HG02970 (cell line): ENCODE results near the gene ATP7B.
"Not testable (repeated sequence)": the region's sequence is repeated elsewhere in the genome, so short reads cannot be mapped to it uniquely, and the experiment has no call there.

Experiments used
- ATAC-seq: cut with Tn5 transposase; IDR thresholded peaks from one replicate; pipeline ENCODE4 v1.9.1; 2021; ENCODE audit warnings: mild to moderate bottlenecking, moderate library complexity, moderate number of reproducible peaks; ENCODE audit not compliant: unreplicated experiment, low FRiP score

Gene ATP7B

GRCh38 chr13:52010890-52011631, at the start of gene ATP7B:
Gene ATP7B, minus strand, starts transcription at chr13:52011450. Its CDS starts 113 bp downstream, at chr13:52011337.
- ATAC-seq = no peak

- ATAC-seq = no peak
Measured at GRCh38 chr13:52053460-52053859, 42.2 kb upstream of the ATP7B start.

- ATAC-seq = no peak
Measured at GRCh38 chr13:52051400-52051799, 40.1 kb upstream of the ATP7B start.

GRCh38 chr13:52048516-52048915, 37.3 kb upstream of the ATP7B start:
- no peak for ATAC-seq

- ATAC-seq = no peak
Measured at GRCh38 chr13:52047463-52047862, 36.2 kb upstream of the ATP7B start.

GRCh38 chr13:52043675-52044074, 32.4 kb upstream of the ATP7B start:
- ATAC-seq = no peak

- ATAC-seq = no peak
Measured at GRCh38 chr13:52036037-52036436, 24.8 kb upstream of the ATP7B start.

GRCh38 chr13:52034616-52035226, 23.5 kb upstream of the ATP7B start:
- ATAC-seq = no peak

- no peak for ATAC-seq
Measured at GRCh38 chr13:52033039-52033438, 21.8 kb upstream of the ATP7B start.

GRCh38 chr13:52030401-52030800, 19.2 kb upstream of the ATP7B start:
- ATAC-seq = not testable (repeated sequence)

- no peak for ATAC-seq
Measured at GRCh38 chr13:52029569-52029968, 18.3 kb upstream of the ATP7B start.

- ATAC-seq = no peak
Measured at GRCh38 chr13:52027832-52028231, 16.6 kb upstream of the ATP7B start.

GRCh38 chr13:52026246-52026626, 15.0 kb upstream of the ATP7B start:
- no peak for ATAC-seq

GRCh38 chr13:52025475-52026245, 14.4 kb upstream of the ATP7B start:
- ATAC-seq = no peak

GRCh38 chr13:52024481-52024880, 13.2 kb upstream of the ATP7B start, which contains the start of gene UTP14C:
Gene UTP14C, plus strand, starts transcription at chr13:52024691. Its CDS starts 4,114 bp downstream, at chr13:52028805.
- ATAC-seq = no peak

GRCh38 chr13:52022356-52022755, 11.1 kb upstream of the ATP7B start:
- no peak for ATAC-seq

- ATAC-seq = no peak
Measured at GRCh38 chr13:52020191-52020590, 8.9 kb upstream of the ATP7B start.

GRCh38 chr13:52016296-52016695, 5.0 kb upstream of the ATP7B start:
- no peak for ATAC-seq

- ATAC-seq = no peak
Measured at GRCh38 chr13:52012512-52012836, 1.2 kb upstream of the ATP7B start.

- ATAC-seq = peak; percentile 99
Measured at GRCh38 chr13:52011632-52012511, 622 bp upstream of the ATP7B start, which contains the start of gene ALG11. Gene ALG11, plus strand, starts transcription at chr13:52012398. Its CDS starts 21 bp downstream, at chr13:52012419.
